A673 (cell line): Measurements from ENCODE around the gene ASB5.

Experiments
- EZH2 ChIP-seq: fragments of 200-600 bp; sonication (generic); IDR thresholded peaks from 2 replicates; pipeline ENCODE4 v1.6.1; 2017; ENCODE audit warnings: borderline replicate concordance, low read depth, mild to moderate bottlenecking, mixed read lengths, antibody characterized with exemption, low read length; ENCODE audit not compliant: poor library complexity, severe bottlenecking
- TF ChIP-seq, protein P1 (sequence below): fragments of 300-800, 200-600 bp; sonication (generic); conservative IDR thresholded peaks from 2 replicates; pipeline ENCODE4 v1.5.1; 2017; ENCODE audit warnings: low read depth, mild to moderate bottlenecking, antibody characterized with exemption, low read length, moderate library complexity, mixed read lengths

DNA sequence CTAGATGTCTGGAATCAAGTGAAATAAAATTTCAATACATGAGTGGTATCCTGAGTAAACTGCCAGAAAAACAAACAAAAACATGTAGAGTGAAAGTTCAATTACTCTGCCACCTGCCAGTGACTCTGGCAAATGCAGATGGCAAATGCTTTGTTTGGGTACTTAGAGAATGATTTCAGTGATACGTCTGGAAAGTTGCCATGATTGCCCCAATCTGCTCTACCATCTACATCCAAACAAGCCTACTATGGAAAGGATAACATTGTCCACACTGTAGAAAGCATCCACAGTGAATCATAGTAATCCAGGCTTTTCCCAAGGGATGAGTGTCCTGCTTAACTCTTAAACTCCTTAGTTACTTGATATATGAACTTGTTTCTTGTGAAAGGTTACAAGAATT, 77.0 kb downstream of the ASB5 start:
- TF ChIP-seq, protein P1, sequence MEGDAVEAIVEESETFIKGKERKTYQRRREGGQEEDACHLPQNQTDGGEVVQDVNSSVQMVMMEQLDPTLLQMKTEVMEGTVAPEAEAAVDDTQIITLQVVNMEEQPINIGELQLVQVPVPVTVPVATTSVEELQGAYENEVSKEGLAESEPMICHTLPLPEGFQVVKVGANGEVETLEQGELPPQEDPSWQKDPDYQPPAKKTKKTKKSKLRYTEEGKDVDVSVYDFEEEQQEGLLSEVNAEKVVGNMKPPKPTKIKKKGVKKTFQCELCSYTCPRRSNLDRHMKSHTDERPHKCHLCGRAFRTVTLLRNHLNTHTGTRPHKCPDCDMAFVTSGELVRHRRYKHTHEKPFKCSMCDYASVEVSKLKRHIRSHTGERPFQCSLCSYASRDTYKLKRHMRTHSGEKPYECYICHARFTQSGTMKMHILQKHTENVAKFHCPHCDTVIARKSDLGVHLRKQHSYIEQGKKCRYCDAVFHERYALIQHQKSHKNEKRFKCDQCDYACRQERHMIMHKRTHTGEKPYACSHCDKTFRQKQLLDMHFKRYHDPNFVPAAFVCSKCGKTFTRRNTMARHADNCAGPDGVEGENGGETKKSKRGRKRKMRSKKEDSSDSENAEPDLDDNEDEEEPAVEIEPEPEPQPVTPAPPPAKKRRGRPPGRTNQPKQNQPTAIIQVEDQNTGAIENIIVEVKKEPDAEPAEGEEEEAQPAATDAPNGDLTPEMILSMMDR: no peak
- no peak for TF ChIP-seq EZH2
